ENCODE measurements around the gene TFCP2.
A peak's percentile ranks its signal among the peaks of the same experiment; 100 is the strongest.

The TFCP2 gene

GRCh38 chr12:51191516-51192283 is 18.8 kb upstream of the TFCP2 start:
- Histone ChIP-seq H3K36me3 (no peaks in the 10 kb centered on the region), H3K4me3 (ENCODE audit: low read depth, low read length) (no peak overlapping the region), H3K27ac (no peak overlapping the region), H3K9me3 (ENCODE audit: severe bottlenecking) (no peaks in the 10 kb centered on the region), H3K27me3 (ENCODE audit: insufficient read depth, low read depth, severe bottlenecking) (no peaks in the 10 kb centered on the region)
- DNase-seq = no peak
- no peak for TF ChIP-seq CTCF (IDR thresholded peaks at IDR 0.05; ENCODE audit: low read depth, low read length)

GRCh38 chr12:51190820-51191219 is 17.9 kb upstream of the TFCP2 start:
- Histone ChIP-seq H3K4me3 (ENCODE audit: low read depth, low read length) (no peak overlapping the region), H3K27me3 (ENCODE audit: insufficient read depth, low read depth, severe bottlenecking) (no peaks in the 10 kb centered on the region), H3K27ac (no peak overlapping the region), H3K9me3 (ENCODE audit: severe bottlenecking) (no peaks in the 10 kb centered on the region), H3K36me3 (no peaks in the 10 kb centered on the region)
- no peak for DNase-seq
- TF ChIP-seq CTCF (IDR thresholded peaks at IDR 0.05; ENCODE audit: low read depth, low read length) = no peak

GRCh38 chr12:51189790-51190355 is 16.9 kb upstream of the TFCP2 start:
- TF ChIP-seq CTCF (IDR thresholded peaks at IDR 0.05; ENCODE audit: low read depth, low read length) = no peak
- Histone ChIP-seq H3K27me3 (ENCODE audit: insufficient read depth, low read depth, severe bottlenecking) (no peaks in the 10 kb centered on the region), H3K36me3 (no peaks in the 10 kb centered on the region), H3K9me3 (ENCODE audit: severe bottlenecking) (no peaks in the 10 kb centered on the region), H3K4me3 (ENCODE audit: low read depth, low read length) (no peak overlapping the region), H3K27ac (no peak overlapping the region)
- DNase-seq = no peak

GRCh38 chr12:51188359-51189051 is 15.6 kb upstream of the TFCP2 start:
- no peak overlapping the region for H3K27ac ChIP-seq
- H3K9me3 ChIP-seq (ENCODE audit: severe bottlenecking) = no peaks in the 10 kb centered on the region
- H3K36me3 ChIP-seq = no peaks in the 10 kb centered on the region
- DNase-seq = no peak
- no peaks in the 10 kb centered on the region for H3K27me3 ChIP-seq (ENCODE audit: insufficient read depth, low read depth, severe bottlenecking)
- H3K4me3 ChIP-seq (ENCODE audit: low read depth, low read length) = no peak overlapping the region
- TF ChIP-seq CTCF (IDR thresholded peaks at IDR 0.05; ENCODE audit: low read depth, low read length) = no peak

GRCh38 chr12:51187370-51187987 is 14.5 kb upstream of the TFCP2 start:
- Histone ChIP-seq H3K27ac (peak overlapping the region; percentile 16; the same call in 1 of the 2 replicates), H3K4me3 (ENCODE audit: low read depth, low read length) (no peak overlapping the region), H3K27me3 (ENCODE audit: insufficient read depth, low read depth, severe bottlenecking) (no peaks in the 10 kb centered on the region), H3K9me3 (ENCODE audit: severe bottlenecking) (no peaks in the 10 kb centered on the region), H3K36me3 (no peaks in the 10 kb centered on the region)
- TF ChIP-seq CTCF (IDR thresholded peaks at IDR 0.05; ENCODE audit: low read depth, low read length) = no peak
- DNase-seq = peak; percentile 42

Measured in WERI-Rb-1 (cell line).